IPS-20b (cell line): ENCODE results near the gene F8A2.
"Not testable (repeated sequence)": the region's sequence is repeated elsewhere in the genome, so short reads cannot be mapped to it uniquely, and the experiment has no call there.

Source experiments
- H3K27ac ChIP-seq: one replicate; pipeline ENCODE4 v1.5.1; 2013; ENCODE audit warnings: low read length
- H3K27me3 ChIP-seq: 2 replicates; pipeline ENCODE4 v1.6.1; 2013; ENCODE audit warnings: mild to moderate bottlenecking, low read length, inconsistent platforms; ENCODE audit not compliant: insufficient read depth
- H3K36me3 ChIP-seq: 2 replicates; pipeline ENCODE4 v1.6.1; 2013; ENCODE audit warnings: low read depth, mild to moderate bottlenecking, inconsistent platforms, low read length, moderate library complexity; ENCODE audit not compliant: insufficient read depth
- H3K4me1 ChIP-seq: 2 replicates; pipeline ENCODE4 v1.6.1; 2013; ENCODE audit warnings: mild to moderate bottlenecking, control low read depth, inconsistent platforms, low read length, moderate library complexity; ENCODE audit not compliant: insufficient read depth
- H3K4me3 ChIP-seq: 2 replicates; pipeline ENCODE4 v1.5.1; 2013; ENCODE audit warnings: mild to moderate bottlenecking, low read length, inconsistent platforms
- H3K9ac ChIP-seq: 2 replicates; pipeline ENCODE4 v1.6.1; 2013; ENCODE audit warnings: low read depth, mild to moderate bottlenecking, inconsistent platforms, low read length, moderate library complexity
- H3K9me3 ChIP-seq: 2 replicates; pipeline ENCODE4 v1.6.1; 2013; ENCODE audit warnings: mild to moderate bottlenecking, low read depth, low read length, inconsistent platforms; ENCODE audit not compliant: insufficient read depth

F8A2 gene

DNA sequence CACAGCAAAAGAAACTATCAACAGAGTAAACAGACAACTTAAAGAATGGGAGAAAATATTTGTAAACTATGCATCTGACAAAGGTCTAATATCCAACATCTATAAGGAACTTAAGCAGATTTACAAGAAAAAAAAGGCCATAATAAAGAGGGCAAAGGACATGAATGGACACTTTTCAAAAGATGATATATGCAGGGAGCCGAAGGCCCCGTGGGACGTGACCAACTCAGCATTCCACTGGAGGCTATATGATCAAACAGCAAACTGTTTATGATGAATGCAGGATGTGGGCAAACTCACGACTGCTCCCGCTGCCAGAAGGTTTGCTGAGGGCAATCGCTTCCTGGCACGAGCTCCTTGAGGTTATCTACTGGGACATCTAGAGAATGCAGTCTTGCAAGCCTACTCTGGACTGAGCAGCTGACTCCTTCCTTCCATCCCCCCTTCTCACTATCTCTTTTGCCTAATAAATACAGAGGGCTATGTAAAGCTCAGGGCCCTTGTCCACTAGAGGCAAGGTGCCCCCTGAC is 12.9 kb downstream of the F8A2 start:
- not testable (repeated sequence) for H3K36me3 ChIP-seq, H3K4me1 ChIP-seq, H3K4me3 ChIP-seq, H3K9me3 ChIP-seq, H3K27ac ChIP-seq, H3K27me3 ChIP-seq, H3K9ac ChIP-seq

DNA sequence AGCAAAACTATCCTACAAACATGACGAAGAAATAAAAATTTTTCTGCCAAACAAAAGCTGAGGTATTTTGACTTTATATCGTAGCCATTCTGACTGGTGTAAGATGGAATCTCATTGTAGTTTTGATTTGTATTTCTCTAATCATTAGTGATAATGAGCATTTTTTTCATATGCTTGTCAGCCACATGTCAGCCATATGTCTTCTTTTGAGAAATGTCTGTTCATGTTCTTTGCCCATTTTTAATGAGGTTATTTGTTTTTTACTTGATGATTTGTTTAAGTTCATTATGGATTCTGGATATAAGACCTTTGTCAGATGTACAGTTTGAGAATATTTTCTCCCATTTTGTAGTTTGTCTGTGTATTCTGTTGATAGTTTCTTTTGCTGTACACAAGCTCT is 24.5 kb downstream of the F8A2 start:
- H3K27ac ChIP-seq = no peak overlapping the region
- no peak overlapping the region for H3K9ac ChIP-seq
- no peaks in the 10 kb centered on the region; the same call in 1 of the 2 replicates for H3K9me3 ChIP-seq
- no peaks in the 10 kb centered on the region for H3K27me3 ChIP-seq
- no peaks in the 10 kb centered on the region for H3K4me1 ChIP-seq
- no peak overlapping the region for H3K4me3 ChIP-seq
- no peaks in the 10 kb centered on the region for H3K36me3 ChIP-seq

DNA sequence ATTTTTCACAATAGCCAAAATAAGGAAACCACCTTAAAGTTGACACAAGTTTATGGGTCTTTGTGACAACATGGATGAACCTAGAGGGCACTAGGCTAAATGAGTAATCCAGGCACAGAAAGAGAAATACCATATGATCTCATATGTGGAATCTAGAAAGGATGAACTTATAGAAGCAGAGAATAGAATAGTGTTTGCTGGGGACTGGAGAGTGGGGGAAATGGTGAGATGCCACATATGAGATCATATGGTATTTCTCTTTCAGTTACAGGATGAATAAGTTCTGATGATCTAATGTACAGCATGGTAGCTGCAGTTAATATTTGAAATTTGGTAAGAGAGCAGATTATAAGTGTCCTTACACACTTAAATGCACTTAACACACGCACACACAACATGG is 35.9 kb downstream of the F8A2 start:
- Histone ChIP-seq H3K9ac (no peak overlapping the region), H3K27ac (no peak overlapping the region), H3K9me3 (no peaks in the 10 kb centered on the region), H3K4me1 (no peaks in the 10 kb centered on the region), H3K36me3 (no peaks in the 10 kb centered on the region), H3K27me3 (no peaks in the 10 kb centered on the region), H3K4me3 (no peak overlapping the region)
